HG03520 (cell line): ENCODE data around the gene ERCC3.
"Not testable (repeated sequence)": the region's sequence is repeated elsewhere in the genome, so short reads cannot be mapped to it uniquely, and the experiment has no call there.

Source experiments
- ATAC-seq: cut with Tn5 transposase; IDR thresholded peaks from one replicate; pipeline ENCODE4 v1.9.1; 2021; ENCODE audit warnings: mild to moderate bottlenecking, moderate library complexity; ENCODE audit not compliant: unreplicated experiment

ERCC3 gene

DNA sequence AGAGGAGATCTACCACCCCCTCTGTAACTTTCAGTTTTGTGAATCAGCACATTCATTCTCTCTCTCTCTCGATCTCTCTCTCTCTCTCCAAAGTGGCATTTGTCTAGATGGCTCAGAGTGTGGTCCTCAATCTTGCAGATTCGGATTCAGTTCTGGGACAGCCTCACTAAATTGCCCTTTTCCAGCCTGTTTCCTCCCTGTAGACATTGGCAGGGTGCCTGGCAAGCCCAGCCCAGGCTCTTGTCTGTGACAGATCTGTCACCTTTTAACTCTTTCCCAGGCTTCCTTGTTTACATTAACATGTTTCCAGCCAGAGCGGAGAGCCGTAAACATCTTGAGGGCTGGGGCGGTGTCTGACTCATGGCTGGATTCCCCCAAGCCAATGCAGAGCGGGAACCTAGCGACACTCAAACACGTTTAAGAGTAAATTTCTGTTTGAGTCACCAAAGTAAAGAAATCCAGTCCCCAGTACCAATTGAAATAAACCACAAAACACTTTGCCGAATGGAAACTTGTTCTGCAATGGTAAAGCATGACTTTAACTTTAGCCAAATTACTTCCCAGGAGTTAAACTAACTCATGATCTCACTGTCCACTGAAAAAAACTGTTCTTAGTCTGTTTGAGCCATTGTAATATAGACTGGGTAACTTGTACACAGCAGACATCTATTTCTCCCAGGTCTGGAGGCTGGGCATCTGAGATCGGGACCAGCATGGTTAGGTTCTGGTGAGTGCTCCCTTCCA, 67.3 kb downstream of the ERCC3 start:
- peak; percentile 83 for ATAC-seq

DNA sequence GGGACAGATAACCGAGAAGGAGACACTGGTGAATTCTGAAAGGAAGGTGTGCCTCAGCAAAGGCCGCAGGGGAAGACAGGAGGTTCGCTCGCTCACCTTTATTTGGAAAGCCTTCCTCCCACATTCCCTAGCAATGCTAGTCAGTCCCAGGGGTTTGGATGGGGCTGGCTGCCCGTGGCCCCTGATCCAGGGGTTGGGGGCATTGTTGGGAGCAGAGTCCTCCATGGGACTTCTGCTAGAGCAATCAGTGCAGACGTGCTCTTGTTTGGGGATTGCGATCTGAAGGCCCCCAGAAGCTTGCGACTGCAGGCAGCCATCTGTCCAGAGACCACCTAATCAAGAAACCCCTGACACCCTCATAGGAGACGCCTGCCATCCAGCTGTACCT, 67.8 kb downstream of the ERCC3 start:
- no peak for ATAC-seq

DNA sequence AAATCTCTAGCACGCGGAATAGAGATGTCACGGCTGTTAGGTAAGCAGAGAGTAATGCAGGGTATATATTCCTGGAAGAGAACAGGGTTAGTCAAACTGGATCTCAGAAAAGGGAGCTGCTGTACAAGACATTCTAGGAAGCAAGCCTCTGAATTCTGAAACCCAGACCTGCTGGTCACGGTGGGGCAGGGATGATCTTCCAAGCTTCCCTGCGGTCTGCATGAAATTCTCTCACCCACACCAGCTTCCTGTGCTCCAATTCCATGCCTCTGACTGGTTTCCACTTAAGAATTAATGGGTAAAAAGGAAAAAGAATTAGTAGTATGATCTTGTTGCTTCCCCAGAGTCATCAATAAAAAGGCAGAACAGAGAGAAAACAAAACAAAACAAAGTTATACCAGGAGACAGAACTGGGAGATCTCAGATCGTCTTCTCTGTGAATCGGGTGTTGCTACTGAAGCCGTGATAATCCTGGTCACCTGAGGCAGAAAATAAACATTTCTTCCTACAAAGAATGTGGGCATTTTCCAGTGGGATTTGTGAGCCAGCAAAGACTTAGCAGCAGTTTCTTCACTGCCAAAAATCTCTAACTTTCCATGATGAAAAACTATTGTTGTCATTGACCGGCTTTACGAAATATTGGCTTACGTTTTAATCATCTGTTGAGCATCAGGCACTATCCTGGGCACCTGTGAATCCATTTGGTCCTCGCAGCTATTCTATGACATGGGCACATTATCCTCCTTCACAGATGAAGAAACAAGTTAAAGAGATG, 68.6 kb downstream of the ERCC3 start:
- ATAC-seq, result no peak

DNA sequence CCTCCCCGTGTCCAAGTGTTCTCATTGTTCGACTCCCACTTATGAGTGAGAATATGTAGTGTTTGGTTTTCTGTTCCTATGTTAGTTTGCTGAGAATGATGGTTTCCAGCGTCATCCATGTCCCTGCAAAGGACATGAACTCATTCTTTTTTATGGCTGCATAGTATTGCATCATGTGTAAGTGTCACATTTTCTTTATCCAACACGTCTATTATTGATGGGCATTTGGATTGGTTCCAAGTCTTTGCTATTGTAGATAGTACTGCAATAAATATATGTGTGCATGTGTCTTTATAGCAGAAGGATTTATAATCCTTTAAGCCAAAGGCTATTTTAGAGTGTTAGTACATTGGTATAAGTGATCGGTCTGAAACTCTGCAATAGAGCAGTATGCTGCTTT, 69.8 kb downstream of the ERCC3 start:
- ATAC-seq, result not testable (repeated sequence)

DNA sequence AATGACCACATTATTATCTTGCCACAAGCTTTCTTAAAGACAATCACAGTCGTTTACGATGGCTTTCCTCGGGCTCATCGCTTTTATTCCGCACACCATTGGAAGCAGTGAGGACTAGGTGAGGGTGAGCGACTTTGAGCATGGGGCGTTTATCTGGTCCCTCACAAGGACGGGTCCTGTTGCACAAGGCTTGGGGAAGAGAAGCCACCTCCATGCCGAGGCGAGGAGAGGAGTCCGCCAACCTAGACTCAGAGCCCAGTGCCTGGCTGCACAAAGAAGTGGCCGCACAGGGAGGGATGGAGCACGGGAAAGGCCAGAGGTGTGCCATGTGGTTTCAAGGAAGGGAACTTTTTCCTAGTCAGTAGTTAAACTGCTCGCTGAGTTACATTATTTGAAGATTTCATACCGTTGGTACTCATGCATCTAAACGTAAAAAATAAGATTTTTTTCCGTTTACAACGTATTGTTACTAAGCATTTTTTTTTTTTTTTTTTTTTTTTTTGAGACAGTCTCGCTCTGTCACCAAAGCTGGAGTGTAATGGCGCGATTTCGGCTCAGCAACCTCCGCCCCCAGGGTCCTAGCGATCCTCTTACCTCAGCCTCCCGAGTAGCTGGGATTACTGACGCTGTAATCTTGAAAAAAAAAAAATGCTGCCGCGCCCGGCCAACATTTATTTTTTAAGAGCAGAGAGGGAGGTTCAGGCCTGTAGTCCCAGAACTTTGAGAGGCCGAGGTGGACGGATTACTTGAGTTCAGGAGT, 73.0 kb downstream of the ERCC3 start:
- no peak for ATAC-seq

DNA sequence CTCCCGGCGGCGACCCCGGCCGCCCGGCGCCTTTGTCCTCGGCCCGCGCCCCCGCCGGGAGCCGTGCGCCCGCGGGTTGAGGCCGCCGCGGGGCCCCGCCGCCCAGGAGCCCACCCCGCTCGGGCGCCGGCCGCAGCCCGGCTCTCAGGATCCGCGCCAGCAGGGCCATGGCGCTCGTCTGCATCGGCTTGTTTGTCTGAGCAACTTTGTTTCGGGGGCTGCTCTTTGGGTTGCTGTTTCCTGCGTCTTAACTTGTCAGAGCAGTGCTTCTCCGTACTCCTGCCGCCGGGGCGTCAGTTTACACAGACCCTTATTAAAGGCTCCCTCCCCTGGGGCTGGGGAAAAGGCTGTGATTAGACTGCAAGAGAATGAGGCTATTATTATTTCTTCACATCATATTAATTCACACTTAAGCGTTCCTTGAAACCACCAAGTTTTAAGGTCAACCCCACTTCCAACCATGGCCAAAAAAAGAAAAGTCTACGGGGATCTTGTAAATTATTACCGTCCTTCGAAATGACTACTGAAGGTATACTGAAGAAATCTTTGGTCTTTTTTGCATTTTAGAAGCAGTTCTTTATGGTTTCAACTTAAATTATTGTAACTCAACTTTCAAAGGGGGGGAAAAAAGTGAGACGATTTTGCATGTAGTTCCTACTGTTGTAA, 73.7 kb downstream of the ERCC3 start, which contains the start of gene CYP27C1:
TSS of gene CYP27C1 (minus strand) at position 198 of the 666 bp plus-strand sequence. CDS start at position 169, 29 bp downstream.
- ATAC-seq, result no peak

DNA sequence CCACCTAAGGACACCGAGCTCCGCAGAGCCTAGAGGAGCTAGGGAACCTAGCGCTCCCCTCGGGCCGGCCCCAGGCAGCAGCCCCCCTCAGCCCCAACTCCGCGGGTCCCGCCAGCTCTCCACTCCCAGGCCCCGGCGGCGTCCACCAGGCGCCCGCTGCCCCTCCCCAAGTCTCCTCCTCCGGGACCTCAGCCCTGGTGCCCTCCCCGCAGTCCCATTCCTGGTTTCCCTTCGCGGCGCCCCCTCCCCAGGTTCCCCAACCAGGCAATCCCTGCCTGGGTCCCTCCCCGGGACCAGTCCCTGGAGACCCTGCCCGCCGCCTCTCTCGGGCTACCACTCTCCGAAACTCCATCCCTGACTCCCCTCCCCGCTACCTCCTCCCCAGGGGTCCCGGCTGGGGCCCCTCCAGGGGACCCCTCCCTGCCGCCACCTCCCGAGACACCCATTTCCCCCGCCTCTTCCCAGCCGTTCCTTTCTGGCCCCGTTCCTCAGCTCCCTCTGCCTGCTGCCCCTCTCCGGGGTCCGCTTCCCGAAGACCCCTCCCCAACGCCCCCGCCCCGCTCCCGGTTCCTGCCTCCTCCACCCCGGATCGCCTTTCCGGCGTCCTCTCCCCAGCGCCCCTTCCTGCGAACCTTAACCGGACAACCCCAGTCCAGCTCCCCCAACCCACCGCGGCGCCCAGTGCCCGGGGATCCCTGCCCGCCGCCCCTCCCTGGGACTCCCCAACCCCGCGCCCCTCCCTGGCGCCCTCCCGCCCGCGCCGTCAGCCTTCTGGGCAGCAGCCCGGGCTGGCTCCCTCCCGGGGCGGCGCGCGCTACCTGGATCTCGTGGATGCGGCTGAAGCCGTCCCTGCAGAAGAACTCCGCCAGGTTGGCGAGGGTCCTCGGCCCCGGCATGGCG, 74.5 kb downstream of the ERCC3 start:
- ATAC-seq, result no peak

DNA sequence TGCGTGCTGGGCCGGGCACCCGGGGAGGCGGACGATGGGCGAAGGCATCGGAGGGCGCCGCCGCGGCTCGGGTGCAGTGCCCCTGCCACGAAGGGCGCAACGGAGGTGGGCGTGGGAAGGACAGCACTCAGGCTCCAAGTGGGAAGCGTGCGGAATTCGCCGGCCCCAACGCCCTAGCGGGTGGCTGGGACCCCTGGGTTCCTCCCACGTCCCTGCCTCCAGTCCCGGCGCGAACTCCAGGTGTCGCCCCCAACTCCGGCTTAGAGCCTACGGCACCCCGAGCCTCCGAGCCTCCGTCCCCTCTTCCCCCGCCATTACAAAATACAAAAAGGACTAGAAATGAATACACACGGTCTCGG, 75.2 kb downstream of the ERCC3 start:
- no peak for ATAC-seq

DNA sequence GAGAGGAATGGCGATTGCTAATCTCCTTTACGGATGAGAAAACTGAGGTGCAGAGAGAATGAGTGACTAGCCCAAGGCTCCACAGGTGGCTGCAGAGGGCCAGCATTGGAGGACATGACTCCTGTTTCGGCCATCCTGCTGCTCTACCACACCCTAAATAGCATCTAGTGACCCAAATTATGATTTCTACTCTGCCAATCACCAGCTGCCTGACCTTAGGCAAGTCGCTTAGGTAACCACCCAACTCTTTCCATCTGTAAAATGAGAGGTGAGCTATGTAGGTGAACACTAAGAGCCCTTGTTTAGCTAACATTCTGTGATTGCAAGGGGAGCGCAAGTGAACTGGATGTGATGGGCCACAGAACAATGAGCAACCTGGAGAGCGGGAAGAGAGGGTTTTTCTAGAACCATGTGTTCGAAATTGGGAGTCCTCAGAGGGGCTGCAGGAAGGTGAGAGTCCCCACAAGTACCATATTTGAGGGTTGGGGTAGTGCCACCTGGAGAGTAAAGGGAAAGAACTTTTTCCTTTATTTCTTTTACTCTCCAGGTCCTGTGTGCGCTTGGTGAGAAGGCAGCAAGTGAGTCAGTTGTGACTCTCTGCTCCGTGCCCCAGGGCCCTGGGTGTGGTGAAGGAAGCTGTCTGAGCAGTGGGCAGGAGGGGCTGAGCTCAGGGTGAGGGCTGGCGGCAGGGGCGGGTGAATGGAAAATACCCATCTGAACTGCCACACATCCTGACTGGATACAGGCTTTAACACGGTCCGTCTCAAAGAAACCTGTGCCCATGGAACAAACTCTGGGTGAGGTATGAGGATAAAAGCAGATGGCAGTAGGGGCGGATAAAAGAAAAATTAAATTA, 76.2 kb downstream of the ERCC3 start:
- no peak for ATAC-seq

DNA sequence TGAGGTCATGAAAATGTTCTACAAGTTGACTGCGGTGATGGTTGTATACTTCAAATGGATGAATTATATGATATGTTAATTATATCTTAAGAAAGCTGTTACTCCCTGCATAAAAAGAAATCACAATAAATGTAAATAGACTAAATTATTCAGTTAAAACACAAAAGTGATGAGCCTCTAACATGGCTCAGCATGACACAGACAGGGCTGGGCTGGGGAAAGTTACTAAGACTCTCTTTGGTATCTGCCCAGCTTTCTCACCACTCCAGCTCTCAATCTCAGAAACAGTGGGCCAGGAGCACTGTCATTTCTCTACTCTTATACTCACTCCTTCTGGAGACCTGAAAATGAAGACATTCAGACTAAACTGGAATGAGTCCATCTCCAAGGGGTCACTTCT, 77.4 kb downstream of the ERCC3 start:
- no peak for ATAC-seq

DNA sequence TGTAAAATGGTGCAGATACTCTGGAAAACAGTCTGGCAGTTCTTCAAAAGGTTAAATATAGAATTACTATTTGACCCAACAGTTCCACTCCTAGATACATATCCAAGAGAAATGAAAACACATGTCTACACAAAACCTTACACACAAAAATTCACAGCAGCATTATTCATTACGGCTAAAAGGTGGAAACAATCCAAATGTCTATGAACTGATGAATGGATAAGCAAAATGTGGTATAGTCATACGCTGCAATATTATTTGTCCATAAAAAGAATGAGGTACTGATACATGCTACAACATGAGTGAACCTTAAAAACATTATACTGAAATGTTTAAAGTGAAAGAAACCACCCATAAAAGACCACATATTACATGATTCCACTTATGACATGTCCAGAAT, 77.8 kb downstream of the ERCC3 start:
- no peak for ATAC-seq

DNA sequence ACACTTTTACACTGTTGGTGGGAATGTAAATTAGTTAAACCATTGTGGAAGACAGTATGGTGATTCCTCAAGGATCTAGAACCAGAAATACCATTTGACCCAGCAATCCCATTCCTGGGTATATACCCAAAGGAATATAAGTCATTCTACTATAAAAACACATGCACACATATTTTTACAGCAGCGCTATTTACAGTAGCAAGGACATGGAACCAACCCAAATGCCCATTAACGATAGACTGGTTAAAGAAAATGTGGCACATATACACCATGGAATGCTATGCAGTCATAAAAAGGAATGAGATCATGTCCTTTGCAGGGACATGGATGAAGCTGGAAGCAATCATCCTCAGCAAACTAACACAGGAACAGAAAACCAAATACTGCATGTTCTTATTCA, 79.7 kb downstream of the ERCC3 start:
- not testable (repeated sequence) for ATAC-seq

DNA sequence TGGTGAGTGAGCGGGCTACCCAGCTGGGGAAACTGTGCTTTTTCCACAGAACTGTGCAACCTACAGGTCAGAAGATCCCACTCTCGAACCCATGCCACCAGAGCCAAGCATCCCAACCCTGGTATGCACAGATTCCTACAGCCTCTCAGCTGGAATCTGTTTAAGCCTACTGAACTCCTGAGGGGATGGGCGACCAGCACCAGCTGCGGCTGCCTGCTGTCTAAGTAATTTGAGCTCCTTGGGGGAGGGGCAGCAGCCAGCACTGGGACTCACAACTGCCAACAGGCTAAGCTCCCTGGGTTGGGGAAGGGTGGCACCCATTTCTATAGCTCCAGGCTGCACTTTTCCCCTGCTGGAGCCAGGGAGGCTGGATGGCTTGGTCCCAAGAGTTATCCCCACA, 85.6 kb downstream of the ERCC3 start:
- no peak for ATAC-seq
